Fibroblast of the aortic adventitia (primary cell): Measurements from ENCODE around the gene ECHDC3. TPM values are rescaled to one million over a fixed set of nuclear protein-coding genes. Genes with fewer than 3 reads are reported as not detected.
A peak's percentile ranks its signal among the peaks of the same experiment; 100 is the strongest.

ENCODE experiments used
- DNase-seq: peaks from one replicate; pipeline ENCODE4 v3.0.0-alpha.2; 2010; ENCODE audit warnings: low read depth
- H3K4me3 ChIP-seq: 2 replicates; pipeline ENCODE4 v1.5.1; 2011; ENCODE audit warnings: low read depth, mild to moderate bottlenecking, control low read depth, low read length, moderate library complexity
- CTCF ChIP-seq: IDR thresholded peaks from 2 replicates; pipeline ENCODE4 v1.5.1; 2011; ENCODE audit warnings: mild to moderate bottlenecking, low read length, control low read depth, inconsistent platforms; ENCODE audit not compliant: insufficient read depth
- total RNA-seq: library from RNA; depleted of rRNA; stranded (reverse); fragments of >200 nt; gene quantifications from 2 replicates; pipeline ENCODE4 v1.2.3, GENCODE V29; 2012; ENCODE audit warnings: low replicate concordance

Gene ECHDC3
- total RNA-seq, 1 donor: 1.2 TPM

- DNase-seq: no peak
- no peak overlapping the region for H3K4me3 ChIP-seq
- TF ChIP-seq CTCF: no peak
Measured at GRCh38 chr10:11740907-11741306, 1.3 kb upstream of the ECHDC3 start.

GRCh38 chr10:11741608-11742007, 574 bp upstream of the ECHDC3 start:
- no peak for TF ChIP-seq CTCF
- no peak for DNase-seq
- H3K4me3 ChIP-seq: peak overlapping the region; percentile 53

DNA sequence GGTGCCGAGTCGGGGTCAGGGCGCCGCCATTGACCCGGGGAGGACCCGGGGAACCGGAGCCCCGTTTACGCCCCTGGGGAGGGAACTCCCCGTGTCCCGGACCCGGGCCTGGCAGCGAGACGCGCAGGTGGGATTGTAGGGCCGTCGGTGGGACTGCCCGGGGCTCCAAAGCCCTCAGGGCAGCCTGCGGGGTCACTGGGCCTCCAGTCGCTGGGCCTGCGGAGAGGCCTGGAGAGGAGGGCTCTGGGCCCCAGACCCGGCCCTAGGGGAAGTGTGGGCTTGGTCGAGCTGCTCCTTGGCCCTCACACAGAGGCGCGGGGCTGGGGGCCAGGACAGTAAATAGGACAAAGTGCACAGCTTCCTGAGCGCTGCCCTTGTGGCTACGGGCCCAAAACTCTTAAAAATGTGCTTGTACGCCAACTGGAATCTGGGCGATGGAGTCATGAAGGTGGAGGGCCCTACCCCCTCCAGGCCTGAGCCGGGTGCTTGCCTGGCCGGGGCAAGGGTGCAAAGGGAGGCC, 657 bp downstream of the ECHDC3 start:
- TF ChIP-seq CTCF: no peak
- H3K4me3 ChIP-seq: peak overlapping the region; percentile 68
- DNase-seq: no peak

DNA sequence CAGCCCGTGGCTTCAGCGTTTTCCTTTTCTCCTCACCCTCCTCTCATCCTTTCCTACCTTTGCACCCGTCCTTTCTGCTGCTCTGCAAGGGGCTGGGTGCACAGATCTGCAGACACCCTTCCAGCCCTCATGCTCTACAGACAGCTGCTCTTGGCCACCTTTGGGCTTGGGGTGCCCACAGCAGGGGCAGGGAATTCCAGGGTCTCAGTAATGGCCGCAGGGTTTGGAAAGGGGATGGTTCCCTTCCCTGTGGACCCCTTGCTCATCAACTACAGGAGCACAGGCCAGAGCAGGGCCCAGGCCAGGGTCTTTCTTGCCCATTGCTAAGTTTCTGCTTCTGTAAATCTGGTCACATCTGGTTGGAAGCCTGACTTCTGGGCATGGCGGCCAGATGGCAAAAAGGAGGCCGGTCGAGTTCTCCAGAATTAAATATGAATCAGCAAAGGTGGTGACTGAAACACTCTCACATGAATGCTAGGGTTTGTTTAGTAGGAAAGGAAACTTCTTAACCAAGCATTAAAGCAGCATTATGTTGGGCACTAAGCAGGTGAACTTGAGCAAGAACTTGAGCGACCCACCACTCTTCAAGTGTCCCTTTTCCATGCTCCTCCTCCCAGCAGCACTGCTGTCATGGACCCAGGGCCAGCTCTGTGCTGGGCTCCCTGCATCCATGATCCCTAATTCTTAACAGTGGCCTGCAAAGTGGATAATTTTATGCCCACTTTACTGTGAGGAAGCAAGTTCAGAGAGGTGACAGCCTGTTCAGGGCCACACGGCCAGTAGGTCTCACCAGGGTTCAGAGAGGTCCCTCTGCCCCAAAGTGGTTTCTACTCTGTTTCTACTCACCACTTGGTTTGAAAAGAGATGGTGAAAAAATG, 1.5 kb downstream of the ECHDC3 start:
- H3K4me3 ChIP-seq: no peak overlapping the region
- DNase-seq: no peak
- TF ChIP-seq CTCF: no peak

GRCh38 chr10:11745045-11745444, 2.9 kb downstream of the ECHDC3 start:
- DNase-seq: no peak
- no peak for TF ChIP-seq CTCF
- no peak overlapping the region for H3K4me3 ChIP-seq

GRCh38 chr10:11746883-11747539, 4.8 kb downstream of the ECHDC3 start:
- no peak overlapping the region for H3K4me3 ChIP-seq
- TF ChIP-seq CTCF: no peak
- peak; percentile 11 for DNase-seq
